WTC11 (cell line): ENCODE data around the gene AGAP1. TPM values are rescaled to one million over a fixed set of nuclear protein-coding genes. Genes with fewer than 3 reads are reported as not detected.

Experiments
- ATAC-seq: fragments of 200-7000 bp; cut with Tn5 transposase; 2 replicates; pipeline ENCODE4 v1.10.0; 2021; ENCODE audit warnings: mild to moderate bottlenecking, moderate library complexity
- CTCF ChIA-PET: fragments of 300-600 bp; sonication (Branson Sonifier 250); formaldehyde crosslinking; loops from one replicate; lab custom pipeline; 2021; ENCODE audit warnings: antibody characterized with exemption; lab: Charles Lee
- POLR2A ChIA-PET: fragments of 350-600 bp; sonication (Branson Sonifier 250); formaldehyde crosslinking; loops from one replicate; lab custom pipeline; 2021; ENCODE audit warnings: antibody characterized with exemption; lab: Charles Lee
- DNase-seq: peaks from one replicate; pipeline ENCODE4 v3.0.0; 2021; ENCODE audit warnings: low spot score
- H3K27ac Mint-ChIP-seq: 2 replicates; pipeline ENCODE4 v1.8.0; 2021; ENCODE audit warnings: mixed read lengths
- H3K27me3 Mint-ChIP-seq: 2 replicates; pipeline ENCODE4 v1.8.0; 2021; ENCODE audit warnings: low read depth, mild to moderate bottlenecking, moderate library complexity, mixed read lengths
- H3K36me3 Mint-ChIP-seq: 2 replicates; pipeline ENCODE4 v1.8.0; 2021; ENCODE audit warnings: mixed read lengths
- H3K4me1 Mint-ChIP-seq: 2 replicates; pipeline ENCODE4 v1.8.0; 2022; ENCODE audit warnings: mixed read lengths
- H3K4me3 Mint-ChIP-seq: 2 replicates; pipeline ENCODE4 v1.8.0; 2021; ENCODE audit warnings: mild to moderate bottlenecking, moderate library complexity, mixed read lengths
- H3K9me3 Mint-ChIP-seq: 2 replicates; pipeline ENCODE4 v1.8.0; 2021; ENCODE audit warnings: mixed read lengths
- AFF4 ChIP-seq: sonication (generic); formaldehyde crosslinking; IDR thresholded peaks from 2 replicates; pipeline ENCODE4 v1.8.1; 2023; ENCODE audit warnings: mild to moderate bottlenecking, missing genetic modification reagents, borderline replicate concordance
- ATF1 ChIP-seq: sonication (generic); formaldehyde crosslinking; IDR thresholded peaks from 2 replicates; pipeline ENCODE4 v1.8.1; 2023; ENCODE audit warnings: mild to moderate bottlenecking, moderate library complexity, missing genetic modification reagents
- CTCF ChIP-seq: fragments of 200-600 bp; IDR thresholded peaks from 2 replicates; pipeline ENCODE4 v1.8.0; 2022; ENCODE audit warnings: antibody characterized with exemption
- FOXP4 ChIP-seq: sonication (generic); formaldehyde crosslinking; IDR thresholded peaks from 2 replicates; pipeline ENCODE4 v1.8.0; 2022; ENCODE audit warnings: mild to moderate bottlenecking, missing genetic modification reagents
- MXD4 ChIP-seq: fragments of 250-450 bp; sonication (Bioruptor Pico); IDR thresholded peaks from 2 replicates; pipeline ENCODE4 v1.8.0; 2021; ENCODE audit warnings: mild to moderate bottlenecking, moderate library complexity, borderline replicate concordance
- NR1H2 ChIP-seq: sonication (generic); formaldehyde crosslinking; IDR thresholded peaks from 2 replicates; pipeline ENCODE4 v1.9.0; 2021; ENCODE audit warnings: mild to moderate bottlenecking, moderate library complexity, missing genetic modification reagents
- TP53 ChIP-seq: sonication (generic); formaldehyde crosslinking; IDR thresholded peaks from 2 replicates; pipeline ENCODE4 v1.8.1; 2023; ENCODE audit warnings: mild to moderate bottlenecking, missing genetic modification reagents
- ZBTB43 ChIP-seq: sonication (generic); formaldehyde crosslinking; IDR thresholded peaks from 2 replicates; pipeline ENCODE4 v1.8.1; 2023; ENCODE audit warnings: mild to moderate bottlenecking, missing genetic modification reagents
- ZMAT4 ChIP-seq: fragments of 250-450 bp; sonication (Bioruptor Pico); IDR thresholded peaks from 2 replicates; pipeline ENCODE4 v1.9.0; 2021; ENCODE audit warnings: mild to moderate bottlenecking
- ZNF232 ChIP-seq: sonication (generic); formaldehyde crosslinking; IDR thresholded peaks from 2 replicates; pipeline ENCODE4 v1.8.0; 2022; ENCODE audit warnings: mild to moderate bottlenecking, missing genetic modification reagents
- ZNF671 ChIP-seq: fragments of 250-450 bp; sonication (Bioruptor Pico); IDR thresholded peaks from 2 replicates; pipeline ENCODE4 v1.8.0; 2021; ENCODE audit warnings: mild to moderate bottlenecking
- ZSCAN18 ChIP-seq: fragments of 250-450 bp; sonication (Bioruptor Pico); IDR thresholded peaks from 2 replicates; pipeline ENCODE4 v2.1.2; 2022; ENCODE audit warnings: mild to moderate bottlenecking, moderate library complexity
- total RNA-seq: library from RNA; stranded (reverse); gene quantifications from 3 replicates; pipeline ENCODE4 v1.2.3, GENCODE V29; 2021

Gene AGAP1
- total RNA-seq, 1 experiment from 2014 or later = 49.3 TPM

GRCh38 chr2:235608200-235608887, 114.5 kb downstream of the AGAP1 start (continued):
- no peak for TF ChIP-seq FOXP4 (CRISPR knock-in tag)
- TF ChIP-seq CTCF = no peak

GRCh38 chr2:235609321-235609720, 115.5 kb downstream of the AGAP1 start:
- Mint-ChIP-seq H3K4me3 (no peak overlapping the region), H3K9me3 (no peaks in the 10 kb centered on the region; the same call in 1 of the 2 replicates), H3K36me3 (no peaks in the 10 kb centered on the region), H3K4me1 (peaks cover 66% of the 10 kb centered on the region), H3K27me3 (no peaks in the 10 kb centered on the region), H3K27ac (no peak overlapping the region)
- CTCF ChIA-PET = interaction anchor here (0.6 to 2.3 kb wide), 6 partner anchors 15 to 569 kb away, joined by 3 to 9 read pairs (median 4); no protein-coding TSS in a partner anchor
- no peak for TF ChIP-seq ZBTB43 (CRISPR knock-in tag)
- no peak for TF ChIP-seq ZMAT4 (CRISPR knock-in tag)
- TF ChIP-seq NR1H2 = no peak
- no peak for TF ChIP-seq ATF1 (CRISPR knock-in tag)
- no peak for TF ChIP-seq ZSCAN18 (CRISPR knock-in tag)
- TF ChIP-seq ZNF232 (CRISPR knock-in tag) = no peak
- TF ChIP-seq TP53 (CRISPR knock-in tag) = no peak
- TF ChIP-seq AFF4 (CRISPR knock-in tag) = no peak
- TF ChIP-seq MXD4 = no peak
- TF ChIP-seq ZNF671 = no peak
- ATAC-seq (no peak), DNase-seq (no peak)
- POLR2A ChIA-PET = interaction anchor here (0.7 kb wide), 1 partner anchor 97 kb away, joined by 3 read pairs; no protein-coding TSS in a partner anchor
